Right atrium auricular region (tissue), 2 donors: ENCODE results near the gene MPC1. TPM values are rescaled to one million over a fixed set of nuclear protein-coding genes. Genes with fewer than 3 reads are reported as not detected.

Experiments used
- DNase-seq: peaks from one replicate; pipeline ENCODE4 v3.0.0-alpha.2; 2019; ENCODE audit warnings: low spot score
- H3K27ac ChIP-seq, 2 donors: fragments of 200-600 bp; sonication (generic); 1 replicate in 1 of 2; 2 replicates in 1 of 2; pipeline ENCODE4 v1.5.1; 2016 to 2019
- H3K27me3 ChIP-seq, 2 donors: fragments of 200-600 bp; sonication (generic); one replicate each; pipeline versions ENCODE4 v1.5.1 to v1.6.0; 2017 to 2019
- H3K36me3 ChIP-seq: fragments of 200-600 bp; sonication (generic); one replicate; pipeline ENCODE4 v1.5.1; 2016
- H3K4me1 ChIP-seq, 2 donors: fragments of 200-600 bp; sonication (generic); one replicate each; pipeline versions ENCODE4 v1.5.1 to v1.6.0; 2017 to 2019
- H3K4me3 ChIP-seq, 2 donors: fragments of 200-600 bp; sonication (generic); 1 replicate in 1 of 2; 2 replicates in 1 of 2; pipeline ENCODE4 v1.5.1; 2017 to 2019; ENCODE audit warnings: mild to moderate bottlenecking in 1 of 2, moderate library complexity in 1 of 2
- H3K9me3 ChIP-seq, 2 donors: fragments of 200-600 bp; sonication (generic); one replicate each; pipeline ENCODE4 v1.5.1; 2019
- total RNA-seq, 2 donors: library from RNA; depleted of rRNA; stranded (reverse); fragments of >200 nt; gene quantifications; one replicate each; pipeline ENCODE4 v1.1.0, GENCODE V29; 2016
- TF ChIP-seq, protein P1 (sequence below), 2 donors: fragments of 200-600 bp; sonication (generic); IDR thresholded peaks; one replicate each; pipeline ENCODE4 v1.5.1; 2019; ENCODE audit warnings: antibody characterized with exemption in 2 of 2

Gene MPC1
- total RNA-seq, 2 donors from 2014 or later: 250 to 616 TPM

DNA sequence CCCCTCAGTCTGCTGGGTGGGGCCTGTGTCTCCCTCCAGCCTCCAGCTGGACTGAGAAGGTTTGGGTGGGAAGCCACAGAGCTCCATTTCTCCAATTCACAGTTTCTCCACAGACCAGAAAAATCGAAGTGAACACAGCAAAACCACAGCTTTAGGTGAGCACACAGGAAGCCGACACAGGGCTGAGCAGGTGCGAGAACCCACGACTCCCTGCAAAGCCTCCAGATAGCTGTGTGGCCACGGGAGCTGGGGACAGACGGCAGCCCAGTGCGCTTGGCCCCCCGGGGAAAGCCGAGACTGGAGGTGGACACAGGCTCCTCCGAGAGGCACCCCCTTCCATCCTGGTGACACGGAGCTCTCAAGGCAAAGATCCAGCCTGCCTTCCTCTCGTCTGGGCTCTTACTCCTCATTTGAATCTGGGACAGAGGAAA, 29.0 kb upstream of the MPC1 start:
- DNase-seq: no peak
- H3K4me1 ChIP-seq: no peaks in the 10 kb centered on the region
- no peak overlapping the region for H3K27ac ChIP-seq
- H3K36me3 ChIP-seq: peaks cover 9% of the 10 kb centered on the region
- no peak overlapping the region for H3K4me3 ChIP-seq
- no peaks in the 10 kb centered on the region for H3K27me3 ChIP-seq
- TF ChIP-seq, protein P1, sequence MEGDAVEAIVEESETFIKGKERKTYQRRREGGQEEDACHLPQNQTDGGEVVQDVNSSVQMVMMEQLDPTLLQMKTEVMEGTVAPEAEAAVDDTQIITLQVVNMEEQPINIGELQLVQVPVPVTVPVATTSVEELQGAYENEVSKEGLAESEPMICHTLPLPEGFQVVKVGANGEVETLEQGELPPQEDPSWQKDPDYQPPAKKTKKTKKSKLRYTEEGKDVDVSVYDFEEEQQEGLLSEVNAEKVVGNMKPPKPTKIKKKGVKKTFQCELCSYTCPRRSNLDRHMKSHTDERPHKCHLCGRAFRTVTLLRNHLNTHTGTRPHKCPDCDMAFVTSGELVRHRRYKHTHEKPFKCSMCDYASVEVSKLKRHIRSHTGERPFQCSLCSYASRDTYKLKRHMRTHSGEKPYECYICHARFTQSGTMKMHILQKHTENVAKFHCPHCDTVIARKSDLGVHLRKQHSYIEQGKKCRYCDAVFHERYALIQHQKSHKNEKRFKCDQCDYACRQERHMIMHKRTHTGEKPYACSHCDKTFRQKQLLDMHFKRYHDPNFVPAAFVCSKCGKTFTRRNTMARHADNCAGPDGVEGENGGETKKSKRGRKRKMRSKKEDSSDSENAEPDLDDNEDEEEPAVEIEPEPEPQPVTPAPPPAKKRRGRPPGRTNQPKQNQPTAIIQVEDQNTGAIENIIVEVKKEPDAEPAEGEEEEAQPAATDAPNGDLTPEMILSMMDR (IDR thresholded peaks at IDR 0.05): no peak
- no peaks in the 10 kb centered on the region for H3K9me3 ChIP-seq

DNA sequence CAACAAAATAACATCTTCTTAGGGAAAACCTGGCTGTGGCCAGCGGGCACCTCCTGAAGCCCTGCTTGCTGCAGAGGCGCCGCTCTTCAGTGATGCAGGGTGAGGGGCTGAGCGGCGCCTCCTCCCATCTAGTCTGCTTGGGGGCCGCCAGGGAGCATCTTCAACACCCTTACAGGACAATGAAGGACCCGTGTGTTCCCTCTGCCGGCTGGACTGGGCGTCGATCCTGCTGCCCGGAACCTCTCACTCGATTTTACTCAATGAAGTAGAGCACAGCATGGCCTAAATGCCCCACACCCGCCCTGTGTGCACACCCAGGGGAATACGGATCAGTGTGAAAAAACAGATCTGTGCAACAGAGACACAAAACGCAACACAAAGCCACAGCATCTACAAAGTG, 28.5 kb upstream of the MPC1 start:
- no peak for DNase-seq
- TF ChIP-seq, protein P1 (IDR thresholded peaks at IDR 0.05): no peak
- H3K4me1 ChIP-seq: no peaks in the 10 kb centered on the region
- H3K36me3 ChIP-seq: peaks cover 9% of the 10 kb centered on the region
- no peaks in the 10 kb centered on the region for H3K9me3 ChIP-seq
- H3K4me3 ChIP-seq: no peak overlapping the region
- H3K27me3 ChIP-seq: no peaks in the 10 kb centered on the region
- H3K27ac ChIP-seq: no peak overlapping the region

DNA sequence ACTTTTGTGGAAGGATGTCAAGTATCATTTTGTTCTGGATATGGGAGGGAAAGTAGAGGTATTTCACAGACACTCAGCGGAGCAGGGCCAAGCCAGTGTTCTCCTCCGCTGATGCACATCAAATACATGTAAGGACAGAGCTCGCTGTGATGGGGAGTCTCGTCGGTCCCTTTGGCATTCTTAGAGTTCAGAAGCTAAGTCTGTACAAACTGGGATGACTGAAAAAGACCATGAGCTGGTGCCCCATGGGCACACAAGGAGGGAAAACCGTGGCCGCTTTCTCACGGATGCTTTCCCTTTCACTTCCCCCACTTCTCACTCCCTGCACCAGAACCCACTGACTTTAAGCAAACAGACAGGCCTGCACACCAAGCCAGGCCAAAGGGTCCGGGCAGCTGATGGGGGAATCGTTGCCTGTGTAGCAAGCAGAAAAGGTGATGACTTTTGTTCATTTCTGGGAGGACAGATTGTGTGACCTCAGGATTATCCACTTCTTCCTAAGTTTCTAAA, 27.7 kb upstream of the MPC1 start:
- Histone ChIP-seq H3K9me3 (no peaks in the 10 kb centered on the region), H3K27me3 (no peaks in the 10 kb centered on the region), H3K4me1 (no peaks in the 10 kb centered on the region), H3K4me3 (no peak overlapping the region), H3K36me3 (peaks cover 9% of the 10 kb centered on the region), H3K27ac (no peak overlapping the region)
- TF ChIP-seq, protein P1 (IDR thresholded peaks at IDR 0.05): no peak
- DNase-seq: no peak

DNA sequence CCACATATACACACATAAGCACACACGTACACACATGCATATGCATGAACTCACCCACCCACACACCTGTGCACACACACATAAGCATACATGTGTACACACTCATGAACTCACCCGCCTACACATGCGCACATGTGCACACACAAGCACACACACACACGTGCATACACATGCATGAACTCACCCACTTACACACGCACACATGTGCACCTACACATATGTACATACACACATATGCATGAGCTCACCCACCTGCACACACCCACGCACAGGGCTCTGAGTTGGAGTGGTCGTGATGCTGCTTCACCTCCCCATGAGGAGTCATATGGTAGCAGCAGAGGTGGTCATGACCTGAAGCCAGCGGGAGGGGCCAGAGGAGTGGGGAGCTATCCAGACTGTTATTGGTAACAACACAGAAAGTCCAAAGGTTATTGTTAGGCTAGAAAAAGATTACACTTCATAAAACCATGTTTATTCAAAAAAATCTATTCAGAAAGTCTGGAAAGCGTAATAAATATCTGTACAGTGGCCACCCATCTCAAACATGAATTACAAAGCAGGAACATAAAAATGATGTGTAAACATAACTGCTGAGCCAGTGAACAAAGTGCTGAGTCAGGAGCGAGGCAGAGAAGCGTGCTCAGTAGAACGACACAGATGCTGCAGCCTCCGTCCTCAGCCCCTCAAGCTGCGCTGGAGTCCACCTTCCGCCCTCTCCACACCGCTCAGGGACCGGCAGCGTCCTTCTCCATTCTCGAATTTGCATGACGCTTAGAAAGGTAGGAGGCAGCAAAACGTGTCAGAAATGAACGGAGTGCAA, 26.4 kb upstream of the MPC1 start:
- no peaks in the 10 kb centered on the region for H3K9me3 ChIP-seq
- no peak for DNase-seq
- H3K4me3 ChIP-seq: no peak overlapping the region
- no peaks in the 10 kb centered on the region for H3K4me1 ChIP-seq
- H3K36me3 ChIP-seq: peaks cover 9% of the 10 kb centered on the region
- H3K27me3 ChIP-seq: no peaks in the 10 kb centered on the region
- TF ChIP-seq, protein P1 (IDR thresholded peaks at IDR 0.05): no peak
- H3K27ac ChIP-seq: no peak overlapping the region

DNA sequence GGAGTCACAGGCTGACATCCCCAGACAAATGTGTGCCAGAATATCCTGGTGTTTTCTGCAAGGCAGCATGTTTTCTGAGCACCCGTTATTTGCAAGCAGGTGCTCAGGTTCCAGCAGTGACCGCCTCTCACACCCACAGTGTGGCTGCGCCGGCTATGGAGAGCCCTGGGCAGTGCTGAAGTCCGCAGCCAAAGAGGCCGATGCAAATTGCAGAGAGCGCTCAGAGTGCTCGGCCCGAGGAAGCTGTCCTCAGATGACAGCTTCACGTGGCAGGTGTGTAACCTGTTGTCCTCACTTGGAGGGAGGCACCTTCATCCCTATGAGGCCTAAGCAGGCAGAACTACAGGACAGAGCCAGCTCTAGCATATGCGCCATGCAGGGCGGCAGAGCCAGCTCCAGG, 23.5 kb upstream of the MPC1 start:
- no peaks in the 10 kb centered on the region for H3K36me3 ChIP-seq
- H3K9me3 ChIP-seq: no peaks in the 10 kb centered on the region
- H3K27me3 ChIP-seq: no peaks in the 10 kb centered on the region
- TF ChIP-seq, protein P1 (IDR thresholded peaks at IDR 0.05): no peak
- no peaks in the 10 kb centered on the region for H3K4me1 ChIP-seq
- no peak overlapping the region for H3K4me3 ChIP-seq
- H3K27ac ChIP-seq: no peak overlapping the region
- no peak for DNase-seq
